GM12878 (cell line): ENCODE measurements around the gene LONRF2. TPM values are rescaled to one million over a fixed set of nuclear protein-coding genes. Genes with fewer than 3 reads are reported as not detected.

Experiments used
- ATAC-seq: fragments of 200-7000 bp; cut with Tn5 transposase; 3 replicates; pipeline ENCODE4 v1.9.1; 2020; ENCODE audit warnings: mild to moderate bottlenecking, moderate library complexity
- BruUV-seq: library from RNA; stranded (reverse); fragments of 400-500 nt; replicated peaks from 2 replicates; lab custom pipeline; 2021; lab: Mats Ljungman, UMichigan
- CTCF ChIA-PET: fragments of 300-600 bp; sonication (Branson Sonifier 250); formaldehyde crosslinking; extraction: SDS; loops from one replicate; lab custom pipeline; 2021; ENCODE audit warnings: inconsistent platforms; lab: Yijun Ruan, JAX
- POLR2A ChIA-PET: fragments of 350-600 bp; formaldehyde crosslinking; extraction: SDS; loops from one replicate; lab custom pipeline; 2021; ENCODE audit warnings: inconsistent platforms; lab: Charles Lee
- RAD21 ChIA-PET: fragments of 300-600 bp; sonication (Branson Sonifier 250); formaldehyde crosslinking; loops from one replicate; lab custom pipeline; 2023; ENCODE audit warnings: antibody characterized with exemption; ENCODE audit not compliant: unreplicated experiment; lab: Charles Lee
- SMC1A ChIA-PET: fragments of 300-600 bp; sonication (Branson Sonifier 250); formaldehyde crosslinking; loops from one replicate; lab custom pipeline; 2023; ENCODE audit not compliant: unreplicated experiment, uncharacterized antibody; lab: Charles Lee
- DNase-seq: peaks from one replicate; pipeline ENCODE4 v3.0.0-alpha.2; 2011; ENCODE audit warnings: low read depth, low spot score
- FAIRE-seq: peaks from 3 replicates; lab custom pipeline; 2011; peaks lifted over from hg19 to GRCh38; lab: Jason Lieb, UNC
- H2AFZ ChIP-seq: 2 replicates; pipeline ENCODE4 v1.6.0; 2011; ENCODE audit warnings: low read depth, low read length, control low read depth; ENCODE audit not compliant: control insufficient read depth
- H3K27ac ChIP-seq: 2 replicates; pipeline ENCODE4 v1.5.1; 2011; ENCODE audit warnings: control low read depth; ENCODE audit not compliant: control insufficient read depth, insufficient read depth
- H3K27me3 ChIP-seq, 2 experiments: replicated peaks in 1 of 2; 2 replicates each; pipeline versions ENCODE4 v1.6.0 to v1.6.1; 2011; ENCODE audit warnings: low read length in 1 of 2; ENCODE audit not compliant: control insufficient read depth in 2 of 2, insufficient read depth in 2 of 2
- H3K36me3 ChIP-seq, 2 experiments: 2 replicates each; pipeline ENCODE4 v1.5.1; 2011; ENCODE audit warnings: low read length in 1 of 2; ENCODE audit not compliant: control insufficient read depth in 2 of 2, insufficient read depth in 2 of 2
- H3K4me1 ChIP-seq: 2 replicates; pipeline ENCODE4 v1.6.1; 2011; ENCODE audit warnings: mild to moderate bottlenecking, low read length, moderate library complexity, mixed read lengths; ENCODE audit not compliant: control insufficient read depth, insufficient read depth
- H3K4me2 ChIP-seq: 2 replicates; pipeline ENCODE4 v1.6.0; 2011; ENCODE audit warnings: control low read depth; ENCODE audit not compliant: control insufficient read depth, insufficient read depth
- H3K4me3 ChIP-seq: fragments of 200-600 bp; sonication (generic); 2 replicates; pipeline ENCODE4 v1.5.1; 2016
- H3K79me2 ChIP-seq: 2 replicates; pipeline ENCODE4 v1.6.0; 2011; ENCODE audit warnings: low read length; ENCODE audit not compliant: control insufficient read depth, insufficient read depth
- H3K9ac ChIP-seq: 2 replicates; pipeline ENCODE4 v1.8.0; 2011; ENCODE audit warnings: low read length, control low read depth, mixed read lengths; ENCODE audit not compliant: control insufficient read depth, insufficient read depth
- H3K9me3 ChIP-seq: replicated peaks from 3 replicates; pipeline ENCODE4 v1.5.1; 2011; ENCODE audit warnings: mild to moderate bottlenecking, low read length; ENCODE audit not compliant: control insufficient read depth, insufficient read depth
- H4K20me1 ChIP-seq: 2 replicates; pipeline ENCODE4 v1.6.0; 2011; ENCODE audit not compliant: control insufficient read depth, insufficient read depth
- ATF7 ChIP-seq: fragments of 450-650 bp; IDR thresholded peaks from 2 replicates; pipeline ENCODE4 v1.6.1; 2016; ENCODE audit warnings: low read depth, mild to moderate bottlenecking
- CHD1 ChIP-seq: IDR thresholded peaks from 2 replicates; pipeline ENCODE4 v1.6.1; 2012; ENCODE audit warnings: low read depth, low read length, improper control_type of control experiment
- EGR1 ChIP-seq, 2 experiments: IDR thresholded peaks; 1 replicate in 1 of 2; 2 replicates in 1 of 2; pipeline ENCODE4 v1.6.1; 2011 to 2012; ENCODE audit warnings: low read depth in 2 of 2, low read length in 2 of 2, borderline replicate concordance in 1 of 2, mild to moderate bottlenecking in 1 of 2, moderate library complexity in 1 of 2
- HCFC1 ChIP-seq: fragments of 150-350 bp; IDR thresholded peaks from 2 replicates; pipeline ENCODE4 v1.6.1; 2014; ENCODE audit warnings: low read length
- IKZF2 ChIP-seq, 2 experiments: fragments of 450-650 bp; IDR thresholded peaks; 2 replicates each; pipeline ENCODE4 v1.6.1; 2017; ENCODE audit warnings: mild to moderate bottlenecking in 2 of 2, moderate library complexity in 2 of 2
- MXI1 ChIP-seq: fragments of 150-350 bp; IDR thresholded peaks from 2 replicates; pipeline ENCODE4 v1.6.1; 2011; ENCODE audit warnings: low read depth, mild to moderate bottlenecking, inconsistent platforms, low read length, improper control_type of control experiment
- NR2C2 ChIP-seq: IDR thresholded peaks from 2 replicates; pipeline ENCODE4 v1.6.1; 2011; ENCODE audit warnings: borderline replicate concordance, low read depth; ENCODE audit not compliant: control insufficient read depth, insufficient read length
- PAX5 ChIP-seq: IDR thresholded peaks from 2 replicates; pipeline ENCODE4 v1.6.1; 2011; ENCODE audit warnings: low read depth, low read length, borderline replicate concordance
- RAD21 ChIP-seq: IDR thresholded peaks from 2 replicates; pipeline ENCODE4 v1.6.1; 2011; ENCODE audit warnings: mild to moderate bottlenecking, low read depth, low read length, moderate library complexity; ENCODE audit not compliant: insufficient read depth
- RB1 ChIP-seq: fragments of 450-650 bp; formaldehyde crosslinking; IDR thresholded peaks from 2 replicates; pipeline ENCODE4 v1.6.1; 2017; ENCODE audit warnings: mild to moderate bottlenecking, borderline replicate concordance
- SRF ChIP-seq, 2 experiments: IDR thresholded peaks; 2 replicates each; pipeline ENCODE4 v1.6.1; 2011; ENCODE audit warnings: low read depth in 2 of 2, low read length in 2 of 2, mild to moderate bottlenecking in 1 of 2, moderate library complexity in 1 of 2
- ZBED1 ChIP-seq: IDR thresholded peaks from 2 replicates; pipeline ENCODE4 v1.6.1; 2016; ENCODE audit warnings: borderline replicate concordance
- ZNF274 ChIP-seq: IDR thresholded peaks from one replicate; pipeline ENCODE4 v1.8.0; 2011; ENCODE audit not compliant: insufficient read length, insufficient read depth
- WGBS: methylation state at CpG from one replicate; pipeline ENCODE4 v1.1.6; 2016; ENCODE audit warnings: low lambda C conversion rate; ENCODE audit not compliant: insufficient replicate concordance, insufficient coverage; ENCODE audit errors: missing lambda C conversion rate; 5-methylcytosine and 5-hydroxymethylcytosine counted together
- in situ Hi-C: fragments of 300-500 bp; cut with MboI; formaldehyde crosslinking; loops from 9 replicates; pipeline ENCODE4 v1.14.3; 2018; ENCODE audit warnings: mixed read lengths
- intact Hi-C: fragments of 100-400 bp; cut with micrococcal nuclease; formaldehyde crosslinking; loops from one replicate; pipeline ENCODE4 v1.14.2; 2022; ENCODE audit not compliant: unreplicated experiment
- polyA plus RNA-seq, 11 experiments: library from polyadenylated mRNA; depleted of rRNA in 4 of 11; unstranded in 6 of 11; stranded (reverse) in 5 of 11; fragments of >200 nt; fragmentation: Nextera tagmentation in 4 of 11; fragmentation: Illumina TruSeq in 1 of 11; extraction: Ambion mirVana in 4 of 11; extraction: Trizol in 1 of 11; gene quantifications; 1 replicate in 1 of 11; 2 replicates in 10 of 11; pipeline versions ENCODE4 v1.2.1 to v1.2.3, GENCODE V29; 2011 to 2016; ENCODE audit warnings: inconsistent platforms in 2 of 11, missing spikeins in 2 of 11, low read depth in 1 of 11
- total RNA-seq, 4 experiments: library from RNA; depleted of rRNA in 3 of 4; stranded (reverse); fragments of >200 nt in 3 of 4; fragmentation: Illumina TruSeq in 1 of 4; extraction: Trizol in 1 of 4; gene quantifications; 2 replicates each; pipeline versions ENCODE4 v1.2.1 to v1.2.3, GENCODE V29; 2013 to 2021
- TF ChIP-seq, protein P1 (sequence below): IDR thresholded peaks from 2 replicates; pipeline ENCODE4 v1.6.1; 2011; ENCODE audit warnings: low read depth, low read length, improper control_type of control experiment, borderline replicate concordance
- TF ChIP-seq, protein P2 (sequence below): IDR thresholded peaks from 2 replicates; pipeline ENCODE4 v1.6.1; 2011; ENCODE audit warnings: low read depth, mild to moderate bottlenecking, low read length, moderate library complexity, borderline replicate concordance; ENCODE audit errors: extremely low read depth
- TF ChIP-seq, protein P3 (sequence below): fragments of 150-350 bp; IDR thresholded peaks from 2 replicates; pipeline ENCODE4 v1.6.1; 2014; ENCODE audit warnings: mild to moderate bottlenecking, low read depth, low read length
- TF ChIP-seq, protein P4 (sequence below): fragments of 450-650 bp; IDR thresholded peaks from 2 replicates; pipeline ENCODE4 v1.6.1; 2014; ENCODE audit warnings: mild to moderate bottlenecking

The LONRF2 gene
- total and polyA plus RNA-seq, 10 of the 15 experiments (the other 5 are each of a cell fraction or from before 2014, with no cell fraction given) = under 0.01 to 0.04 (median 0.01) TPM; not detected in 4

DNA sequence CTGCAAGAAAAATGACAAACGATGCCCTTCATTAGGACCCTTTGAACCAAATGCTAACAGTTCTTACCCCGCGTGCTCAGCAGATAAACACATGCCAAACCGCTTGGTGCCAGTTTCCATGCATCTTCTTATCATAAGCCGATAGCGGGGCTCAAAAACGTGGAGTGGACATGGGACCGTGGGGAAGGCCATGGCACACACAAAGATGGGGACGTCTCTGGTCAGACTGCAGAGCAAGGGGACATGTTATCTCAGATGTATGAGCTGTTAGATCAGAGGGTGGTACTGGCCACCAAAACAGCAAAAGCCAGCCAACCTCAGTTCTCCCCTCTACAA is 28.2 kb downstream of the LONRF2 start:
- TF ChIP-seq PAX5 (no peak), CHD1 (no peak), SRF (IDR thresholded peaks at IDR 0.05; ENCODE audit: low read depth in 2 of 2, low read length in 2 of 2) (no peak), RB1 (no peak), ATF7 (no peak), ZBED1 (no peak), EGR1 (IDR thresholded peaks at IDR 0.05; ENCODE audit: borderline replicate concordance in 1 of 2, low read depth in 2 of 2, low read length in 2 of 2) (no peak), RAD21 (no peak), ZNF274 (no peak), IKZF2 (IDR thresholded peaks at IDR 0.05) (no peak), HCFC1 (no peak), NR2C2 (no peak), MXI1 (no peak)
- TF ChIP-seq, protein P1, sequence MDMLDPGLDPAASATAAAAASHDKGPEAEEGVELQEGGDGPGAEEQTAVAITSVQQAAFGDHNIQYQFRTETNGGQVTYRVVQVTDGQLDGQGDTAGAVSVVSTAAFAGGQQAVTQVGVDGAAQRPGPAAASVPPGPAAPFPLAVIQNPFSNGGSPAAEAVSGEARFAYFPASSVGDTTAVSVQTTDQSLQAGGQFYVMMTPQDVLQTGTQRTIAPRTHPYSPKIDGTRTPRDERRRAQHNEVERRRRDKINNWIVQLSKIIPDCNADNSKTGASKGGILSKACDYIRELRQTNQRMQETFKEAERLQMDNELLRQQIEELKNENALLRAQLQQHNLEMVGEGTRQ = no peak
- TF ChIP-seq, protein P2, sequence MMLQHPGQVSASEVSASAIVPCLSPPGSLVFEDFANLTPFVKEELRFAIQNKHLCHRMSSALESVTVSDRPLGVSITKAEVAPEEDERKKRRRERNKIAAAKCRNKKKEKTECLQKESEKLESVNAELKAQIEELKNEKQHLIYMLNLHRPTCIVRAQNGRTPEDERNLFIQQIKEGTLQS = no peak
- TF ChIP-seq, protein P3, sequence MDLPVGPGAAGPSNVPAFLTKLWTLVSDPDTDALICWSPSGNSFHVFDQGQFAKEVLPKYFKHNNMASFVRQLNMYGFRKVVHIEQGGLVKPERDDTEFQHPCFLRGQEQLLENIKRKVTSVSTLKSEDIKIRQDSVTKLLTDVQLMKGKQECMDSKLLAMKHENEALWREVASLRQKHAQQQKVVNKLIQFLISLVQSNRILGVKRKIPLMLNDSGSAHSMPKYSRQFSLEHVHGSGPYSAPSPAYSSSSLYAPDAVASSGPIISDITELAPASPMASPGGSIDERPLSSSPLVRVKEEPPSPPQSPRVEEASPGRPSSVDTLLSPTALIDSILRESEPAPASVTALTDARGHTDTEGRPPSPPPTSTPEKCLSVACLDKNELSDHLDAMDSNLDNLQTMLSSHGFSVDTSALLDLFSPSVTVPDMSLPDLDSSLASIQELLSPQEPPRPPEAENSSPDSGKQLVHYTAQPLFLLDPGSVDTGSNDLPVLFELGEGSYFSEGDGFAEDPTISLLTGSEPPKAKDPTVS = no peak
- TF ChIP-seq, protein P4, sequence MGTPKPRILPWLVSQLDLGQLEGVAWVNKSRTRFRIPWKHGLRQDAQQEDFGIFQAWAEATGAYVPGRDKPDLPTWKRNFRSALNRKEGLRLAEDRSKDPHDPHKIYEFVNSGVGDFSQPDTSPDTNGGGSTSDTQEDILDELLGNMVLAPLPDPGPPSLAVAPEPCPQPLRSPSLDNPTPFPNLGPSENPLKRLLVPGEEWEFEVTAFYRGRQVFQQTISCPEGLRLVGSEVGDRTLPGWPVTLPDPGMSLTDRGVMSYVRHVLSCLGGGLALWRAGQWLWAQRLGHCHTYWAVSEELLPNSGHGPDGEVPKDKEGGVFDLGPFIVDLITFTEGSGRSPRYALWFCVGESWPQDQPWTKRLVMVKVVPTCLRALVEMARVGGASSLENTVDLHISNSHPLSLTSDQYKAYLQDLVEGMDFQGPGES = no peak
- CTCF ChIA-PET = no interaction called here
- RAD21 ChIA-PET = interaction anchor here (0.8 kb wide), 1 partner anchor 32 kb away, joined by 3 read pairs; no protein-coding TSS in a partner anchor
- Histone ChIP-seq H3K79me2 (no peaks in the 10 kb centered on the region), H4K20me1 (no peaks in the 10 kb centered on the region), H3K27ac (no peak overlapping the region), H3K27me3 (no peaks in the 10 kb centered on the region), H3K9ac (no peak overlapping the region), H3K4me1 (no peaks in the 10 kb centered on the region), H3K36me3 (no peaks in the 10 kb centered on the region), H3K4me3 (no peak overlapping the region), H3K4me2 (no peak overlapping the region), H2AFZ (no peak overlapping the region), H3K9me3 (no peaks in the 10 kb centered on the region; the same call in 2 of the 3 replicates)
- in situ Hi-C loops = no loop called here
- POLR2A ChIA-PET = no interaction called here
- no peak for ATAC-seq
- WGBS = 58% methylated on average over 9 of the region's 9 CpGs
- FAIRE-seq = no peak
- intact Hi-C loops = no loop called here
- no peak for DNase-seq
- SMC1A ChIA-PET = no interaction called here
- BruUV-seq = no TSS peak
